ENCODE data around the gene RTL5.
"Not testable (repeated sequence)": the region's sequence is repeated elsewhere in the genome, so short reads cannot be mapped to it uniquely, and the experiment has no call there.

RTL5 gene

DNA sequence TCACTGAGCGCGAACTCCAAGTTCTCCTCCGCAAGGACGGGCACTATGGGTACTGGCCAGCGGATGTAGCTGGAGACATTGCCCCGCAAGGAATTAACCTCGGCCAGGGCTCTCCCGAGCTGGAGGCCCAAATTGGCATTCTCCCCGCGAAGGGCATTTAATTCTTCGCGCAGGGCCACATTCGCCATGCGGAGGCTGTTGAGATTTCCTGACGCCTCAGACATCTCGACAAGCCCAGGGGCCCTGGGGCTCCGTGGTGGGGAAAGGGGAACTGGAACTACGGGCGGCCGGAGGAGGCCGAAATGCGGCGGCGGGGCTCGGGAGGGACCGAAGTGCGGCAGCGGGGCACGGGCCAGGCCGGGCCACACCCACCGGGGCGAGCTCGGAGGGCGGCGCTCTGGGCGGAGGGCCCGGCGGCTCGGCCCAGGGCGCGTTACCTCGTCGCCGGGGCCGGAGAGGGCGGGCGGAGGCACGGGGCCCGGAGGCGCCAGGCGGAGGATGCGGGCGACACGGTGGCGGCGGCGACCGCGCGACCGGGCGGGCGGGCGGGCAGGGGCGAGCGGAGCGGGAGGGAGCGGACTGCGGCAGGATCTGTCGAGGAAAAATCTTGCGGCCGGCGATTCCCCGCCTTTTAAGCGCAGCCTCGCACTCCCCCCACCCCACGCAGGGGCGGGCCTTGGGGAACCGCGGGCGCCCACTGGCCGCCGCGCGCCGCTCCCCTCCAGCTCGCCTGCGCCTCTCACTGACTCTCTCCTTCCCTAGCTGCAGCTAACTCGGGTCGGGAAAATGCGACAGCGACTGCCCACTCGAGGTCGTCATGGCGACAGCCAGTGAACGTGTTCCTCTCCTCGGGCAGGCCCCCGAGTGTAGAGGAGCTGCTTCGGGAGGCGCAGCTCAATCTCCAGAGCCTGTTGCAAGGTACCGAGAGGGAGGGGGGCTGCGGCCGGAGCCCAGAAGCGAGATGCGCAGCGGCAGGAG, at the start of gene RTL5:
TSS of gene RTL5 (minus strand) at position 599 of the 978 bp plus-strand sequence.
- TF ChIP-seq, protein P1, sequence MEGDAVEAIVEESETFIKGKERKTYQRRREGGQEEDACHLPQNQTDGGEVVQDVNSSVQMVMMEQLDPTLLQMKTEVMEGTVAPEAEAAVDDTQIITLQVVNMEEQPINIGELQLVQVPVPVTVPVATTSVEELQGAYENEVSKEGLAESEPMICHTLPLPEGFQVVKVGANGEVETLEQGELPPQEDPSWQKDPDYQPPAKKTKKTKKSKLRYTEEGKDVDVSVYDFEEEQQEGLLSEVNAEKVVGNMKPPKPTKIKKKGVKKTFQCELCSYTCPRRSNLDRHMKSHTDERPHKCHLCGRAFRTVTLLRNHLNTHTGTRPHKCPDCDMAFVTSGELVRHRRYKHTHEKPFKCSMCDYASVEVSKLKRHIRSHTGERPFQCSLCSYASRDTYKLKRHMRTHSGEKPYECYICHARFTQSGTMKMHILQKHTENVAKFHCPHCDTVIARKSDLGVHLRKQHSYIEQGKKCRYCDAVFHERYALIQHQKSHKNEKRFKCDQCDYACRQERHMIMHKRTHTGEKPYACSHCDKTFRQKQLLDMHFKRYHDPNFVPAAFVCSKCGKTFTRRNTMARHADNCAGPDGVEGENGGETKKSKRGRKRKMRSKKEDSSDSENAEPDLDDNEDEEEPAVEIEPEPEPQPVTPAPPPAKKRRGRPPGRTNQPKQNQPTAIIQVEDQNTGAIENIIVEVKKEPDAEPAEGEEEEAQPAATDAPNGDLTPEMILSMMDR (IDR thresholded peaks at IDR 0.05; ENCODE audit: control insufficient read depth, insufficient read depth, low read depth, low read length, missing control alignments) = no peak
- peak; percentile 55 for DNase-seq (ENCODE audit: low read depth)
- peak within 1 kb of the TSS; percentile 35 for H3K4me3 ChIP-seq (ENCODE audit: control insufficient read depth, low read depth, low read length)

DNA sequence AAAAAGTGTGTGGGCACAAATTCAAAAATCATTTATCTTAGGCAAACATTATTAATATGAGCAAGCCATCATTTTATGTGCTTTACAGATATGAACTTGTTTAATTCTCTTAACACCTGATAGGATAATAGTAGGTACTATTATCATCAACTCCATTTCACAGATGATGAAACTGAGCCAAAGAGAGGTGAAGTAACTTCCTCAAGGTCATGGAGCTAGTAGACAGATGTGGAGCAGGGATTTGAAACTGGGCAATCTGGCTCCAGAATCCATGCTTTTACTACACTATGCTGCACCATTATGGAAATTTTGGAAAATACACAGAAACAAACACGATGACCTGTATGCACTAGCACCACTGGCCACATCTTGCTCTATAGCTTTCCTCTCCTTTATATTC, 48.8 kb upstream of the RTL5 start:
- TF ChIP-seq, protein P1 (IDR thresholded peaks at IDR 0.05; ENCODE audit: control insufficient read depth, insufficient read depth, low read depth, low read length, missing control alignments) = no peak
- no peak overlapping the region for H3K4me3 ChIP-seq (ENCODE audit: control insufficient read depth, low read depth, low read length)
- no peak for DNase-seq (ENCODE audit: low read depth)

DNA sequence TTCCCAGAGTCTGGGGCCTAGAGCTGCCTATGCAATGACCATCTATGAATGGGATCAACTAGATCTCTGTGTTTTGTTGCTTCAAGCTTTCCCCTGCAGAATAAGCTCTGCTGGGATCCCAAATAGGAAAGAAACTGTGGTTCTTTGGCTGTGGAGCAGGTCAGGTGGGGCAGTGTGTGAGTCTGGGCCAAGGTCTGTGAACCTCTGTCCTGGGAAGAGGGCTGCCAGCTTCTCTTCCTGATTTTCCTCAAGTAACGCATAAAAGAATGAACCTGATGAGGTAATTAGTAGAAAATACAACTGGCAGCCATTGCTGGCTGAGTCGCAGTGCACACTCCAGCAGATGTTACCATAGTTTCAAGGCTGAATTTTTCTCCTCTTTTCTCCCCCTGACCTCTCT, 45.3 kb upstream of the RTL5 start:
- DNase-seq (ENCODE audit: low read depth) = no peak
- no peak overlapping the region for H3K4me3 ChIP-seq (ENCODE audit: control insufficient read depth, low read depth, low read length)
- TF ChIP-seq, protein P1 (IDR thresholded peaks at IDR 0.05; ENCODE audit: control insufficient read depth, insufficient read depth, low read depth, low read length, missing control alignments) = no peak

DNA sequence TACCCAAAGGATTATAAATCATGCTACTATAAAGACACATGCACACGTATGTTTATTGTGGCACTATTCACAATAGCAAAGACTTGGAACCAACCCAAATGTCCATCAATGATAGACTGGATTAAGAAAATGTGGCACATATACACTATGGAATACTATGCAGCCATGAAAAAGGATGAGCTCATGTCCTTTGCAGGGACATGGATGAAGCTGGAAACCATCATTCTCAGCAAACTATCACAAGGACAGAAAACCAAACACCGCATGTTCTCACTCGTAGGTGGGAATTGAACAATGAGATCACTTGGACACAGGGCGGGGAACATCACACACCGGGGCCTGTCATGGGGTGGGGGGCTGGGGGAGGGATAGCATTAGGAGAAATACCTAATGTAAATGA, 44.6 kb upstream of the RTL5 start:
- H3K4me3 ChIP-seq (ENCODE audit: control insufficient read depth, low read depth, low read length); DNase-seq (ENCODE audit: low read depth): not testable (repeated sequence)

DNA sequence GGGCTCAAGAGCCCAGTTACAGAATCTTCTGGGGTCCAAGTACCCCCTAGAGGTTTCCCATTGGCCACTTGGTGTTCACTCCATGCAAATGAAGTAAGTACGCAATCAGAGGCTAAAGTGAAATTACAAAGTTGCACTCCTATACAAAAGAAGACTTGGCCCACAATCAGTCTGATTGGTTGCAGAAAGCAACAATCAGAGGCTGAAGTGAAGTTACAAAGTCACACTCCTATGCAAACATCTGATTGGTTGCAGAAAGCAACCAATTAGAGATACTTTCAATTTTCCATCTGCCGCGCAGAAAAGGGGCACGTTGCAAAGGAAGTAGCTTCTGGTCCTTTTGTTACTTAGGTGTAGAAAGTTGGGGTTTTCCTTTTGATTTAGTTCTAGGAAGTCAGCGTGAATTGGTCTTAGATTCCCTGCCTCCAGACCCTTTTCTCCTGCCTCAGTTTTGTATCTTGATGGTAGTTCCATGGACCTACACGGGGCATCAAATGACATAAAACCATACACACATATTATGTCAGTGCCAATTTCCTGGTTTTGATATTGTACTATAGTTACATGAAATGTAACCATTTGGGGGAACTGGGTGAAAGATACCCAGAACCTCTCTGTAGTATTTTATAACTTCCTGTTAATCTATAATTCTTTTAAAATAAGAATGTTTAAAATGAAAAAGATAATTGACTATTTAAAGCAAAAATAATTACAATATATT, 37.5 kb upstream of the RTL5 start:
- H3K4me3 ChIP-seq (ENCODE audit: control insufficient read depth, low read depth, low read length) = no peak overlapping the region
- DNase-seq (ENCODE audit: low read depth) = no peak
- TF ChIP-seq, protein P1 (IDR thresholded peaks at IDR 0.05; ENCODE audit: control insufficient read depth, insufficient read depth, low read depth, low read length, missing control alignments) = no peak

DNA sequence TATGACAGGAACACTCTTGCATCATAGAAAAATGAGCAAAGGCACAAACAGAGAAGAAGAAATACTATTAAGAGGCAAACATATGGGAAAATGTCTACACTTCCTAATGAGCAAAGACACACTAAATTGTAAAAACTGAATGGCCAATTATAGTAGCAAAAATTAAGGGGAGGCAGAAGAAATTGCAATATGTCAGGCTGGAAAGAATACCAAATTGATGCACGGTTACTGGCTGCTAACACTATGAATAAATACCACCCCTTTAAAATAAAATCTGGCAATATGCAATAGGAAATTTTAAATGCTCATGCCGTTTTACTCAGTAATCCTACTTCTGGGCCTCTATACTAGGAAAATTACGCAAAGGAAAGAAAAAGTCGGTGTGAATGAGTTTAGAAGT, 33.8 kb upstream of the RTL5 start:
- DNase-seq (ENCODE audit: low read depth) = no peak
- TF ChIP-seq, protein P1 (IDR thresholded peaks at IDR 0.05; ENCODE audit: control insufficient read depth, insufficient read depth, low read depth, low read length, missing control alignments) = no peak
- no peak overlapping the region for H3K4me3 ChIP-seq (ENCODE audit: control insufficient read depth, low read depth, low read length)

DNA sequence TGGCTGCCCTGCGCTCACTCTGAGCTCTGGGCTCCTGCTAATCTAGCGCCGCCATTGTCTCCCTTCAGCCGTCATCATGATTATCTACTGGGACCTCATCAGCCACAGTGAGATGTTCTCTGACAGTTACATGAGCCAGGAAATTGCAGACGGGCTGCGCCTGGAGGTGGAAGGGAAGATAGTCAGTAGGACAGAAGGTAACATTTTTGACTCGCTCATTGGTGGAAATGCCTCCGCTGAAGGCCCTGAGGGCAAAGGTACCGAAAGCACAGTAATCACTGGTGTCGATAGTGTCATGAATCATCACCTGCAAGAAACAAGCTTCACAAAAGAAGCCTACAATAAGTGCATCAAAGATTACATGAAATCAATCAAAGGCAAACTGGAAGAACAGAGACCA, 28.1 kb upstream of the RTL5 start:
- no peak overlapping the region for H3K4me3 ChIP-seq (ENCODE audit: control insufficient read depth, low read depth, low read length)
- TF ChIP-seq, protein P1 (IDR thresholded peaks at IDR 0.05; ENCODE audit: control insufficient read depth, insufficient read depth, low read depth, low read length, missing control alignments) = no peak
- DNase-seq (ENCODE audit: low read depth) = no peak
